WTC11 (cell line): ENCODE measurements around the gene TSKU.

Experiments
- ATF3 ChIP-seq: sonication (generic); formaldehyde crosslinking; conservative IDR thresholded peaks from 2 replicates; pipeline ENCODE4 v1.8.1; 2022; ENCODE audit warnings: mild to moderate bottlenecking, missing genetic modification reagents
- CTCF ChIP-seq: fragments of 200-600 bp; IDR thresholded peaks from 2 replicates; pipeline ENCODE4 v1.8.0; 2022; ENCODE audit warnings: antibody characterized with exemption
- ETV6 ChIP-seq: sonication (generic); formaldehyde crosslinking; IDR thresholded peaks from 2 replicates; pipeline ENCODE4 v1.8.1; 2022; ENCODE audit warnings: mild to moderate bottlenecking, missing genetic modification reagents
- FOXP1 ChIP-seq: sonication (generic); formaldehyde crosslinking; IDR thresholded peaks from 2 replicates; pipeline ENCODE4 v1.8.0; 2022; ENCODE audit warnings: missing genetic modification reagents, mild to moderate bottlenecking, moderate library complexity, borderline replicate concordance
- TCF7 ChIP-seq: sonication (generic); formaldehyde crosslinking; IDR thresholded peaks from 2 replicates; pipeline ENCODE4 v1.8.0; 2022; ENCODE audit warnings: mild to moderate bottlenecking, low read depth, missing genetic modification reagents, moderate library complexity
- ZNF232 ChIP-seq: sonication (generic); formaldehyde crosslinking; IDR thresholded peaks from 2 replicates; pipeline ENCODE4 v1.8.0; 2022; ENCODE audit warnings: mild to moderate bottlenecking, missing genetic modification reagents

- TF ChIP-seq ZNF232 (CRISPR knock-in tag) (peak; percentile 73; the same call in 1 of the 2 replicates), TCF7 (CRISPR knock-in tag) (no peak), CTCF (no peak), ATF3 (no peak), FOXP1 (CRISPR knock-in tag) (peak; percentile 86), ETV6 (no peak)
Measured at GRCh38 chr11:76783294-76783895, at the start of gene TSKU.
